CD4-positive, alpha-beta T cell (primary cell): ENCODE results near the gene PDGFRB. TPM values are rescaled to one million over a fixed set of nuclear protein-coding genes. Genes with fewer than 3 reads are reported as not detected.

Experiments used
- ATAC-seq: fragments of 200-7000 bp; cut with Tn5 transposase; one replicate; pipeline ENCODE4 v1.10.0; 2022; ENCODE audit warnings: mild to moderate bottlenecking; ENCODE audit not compliant: poor library complexity
- CTCF ChIA-PET: fragments of 350-600 bp; sonication (Branson Sonifier 250); formaldehyde crosslinking; loops from one replicate; lab custom pipeline; 2021; ENCODE audit warnings: antibody characterized with exemption, inconsistent platforms; lab: Charles Lee
- POLR2A ChIA-PET: fragments of 350-600 bp; sonication (Branson Sonifier 250); formaldehyde crosslinking; loops from one replicate; lab custom pipeline; 2021; ENCODE audit warnings: antibody characterized with exemption, inconsistent platforms; lab: Charles Lee
- DNase-seq, 14 experiments: peaks; one replicate each; pipeline ENCODE4 v3.0.0-alpha.2; 2013 to 2020; ENCODE audit warnings: mixed read lengths in 2 of 14
- H3K27ac ChIP-seq, 2 donors: one replicate each; pipeline versions ENCODE4 v1.5.1 to v1.7.0; 2013; ENCODE audit warnings: low read length in 2 of 2, low read depth in 1 of 2, mild to moderate bottlenecking in 1 of 2
- H3K27me3 ChIP-seq, 2 experiments: 1 replicate in 1 of 2; 2 replicates in 1 of 2; pipeline versions ENCODE4 v1.6.1 to v1.7.0; 2013; ENCODE audit warnings: low read length in 2 of 2, control low read depth in 1 of 2, mild to moderate bottlenecking in 1 of 2, moderate library complexity in 1 of 2; ENCODE audit not compliant: insufficient read depth in 2 of 2, control insufficient read depth in 1 of 2
- H3K36me3 ChIP-seq: one replicate; pipeline ENCODE4 v1.6.1; 2013; ENCODE audit warnings: low read length, control low read depth; ENCODE audit not compliant: insufficient read depth
- H3K4me1 ChIP-seq: one replicate; pipeline ENCODE4 v1.6.1; 2013; ENCODE audit warnings: low read length, control low read depth; ENCODE audit not compliant: insufficient read depth
- H3K4me3 ChIP-seq: one replicate; pipeline ENCODE4 v1.5.1; 2013; ENCODE audit warnings: mild to moderate bottlenecking, low read length, moderate library complexity
- H3K9me3 ChIP-seq, 2 experiments: 1 replicate in 1 of 2; 2 replicates in 1 of 2; pipeline versions ENCODE4 v1.6.1 to v1.7.0; 2013; ENCODE audit warnings: low read length in 2 of 2, mild to moderate bottlenecking in 2 of 2, control low read depth in 1 of 2, moderate library complexity in 1 of 2; ENCODE audit not compliant: control insufficient read depth in 1 of 2, insufficient read depth in 1 of 2
- H3K27ac Mint-ChIP-seq: one replicate; pipeline ENCODE4 v1.8.0; 2020; ENCODE audit warnings: mixed read lengths
- H3K27me3 Mint-ChIP-seq: one replicate; pipeline ENCODE4 v1.8.0; 2021; ENCODE audit warnings: mixed read lengths
- H3K36me3 Mint-ChIP-seq: one replicate; pipeline ENCODE4 v1.8.0; 2021; ENCODE audit warnings: low read depth, mixed read lengths
- H3K4me1 Mint-ChIP-seq: one replicate; pipeline ENCODE4 v1.8.0; 2021; ENCODE audit warnings: low read depth, mixed read lengths
- H3K4me3 Mint-ChIP-seq: one replicate; pipeline ENCODE4 v1.8.0; 2020; ENCODE audit warnings: mild to moderate bottlenecking, mixed read lengths
- H3K9me3 Mint-ChIP-seq: one replicate; pipeline ENCODE4 v1.8.0; 2020; ENCODE audit warnings: mixed read lengths
- intact Hi-C, 2 experiments: fragments of 100-400 bp; cut with DNase I in 1 of 2; cut with micrococcal nuclease in 1 of 2; formaldehyde crosslinking; loops; one replicate each; pipeline versions ENCODE4 v1.15.1 to v1.9.0; 2023 to 2025; cut with DNase I, micrococcal nuclease
- total RNA-seq, 174 experiments: library from RNA in 2 of 174; stranded (reverse) in 2 of 174; gene quantifications; one replicate each; pipeline ENCODE4 v1.2.3 and lab custom pipeline; 2021 to 2026
- TF ChIP-seq, protein P1 (sequence below): fragments of 200-600 bp; IDR thresholded peaks from one replicate; pipeline ENCODE4 v1.8.0; 2022; ENCODE audit warnings: antibody characterized with exemption, mild to moderate bottlenecking

The PDGFRB gene
- total RNA-seq, 2 experiments from 2014 or later = not detected

DNA sequence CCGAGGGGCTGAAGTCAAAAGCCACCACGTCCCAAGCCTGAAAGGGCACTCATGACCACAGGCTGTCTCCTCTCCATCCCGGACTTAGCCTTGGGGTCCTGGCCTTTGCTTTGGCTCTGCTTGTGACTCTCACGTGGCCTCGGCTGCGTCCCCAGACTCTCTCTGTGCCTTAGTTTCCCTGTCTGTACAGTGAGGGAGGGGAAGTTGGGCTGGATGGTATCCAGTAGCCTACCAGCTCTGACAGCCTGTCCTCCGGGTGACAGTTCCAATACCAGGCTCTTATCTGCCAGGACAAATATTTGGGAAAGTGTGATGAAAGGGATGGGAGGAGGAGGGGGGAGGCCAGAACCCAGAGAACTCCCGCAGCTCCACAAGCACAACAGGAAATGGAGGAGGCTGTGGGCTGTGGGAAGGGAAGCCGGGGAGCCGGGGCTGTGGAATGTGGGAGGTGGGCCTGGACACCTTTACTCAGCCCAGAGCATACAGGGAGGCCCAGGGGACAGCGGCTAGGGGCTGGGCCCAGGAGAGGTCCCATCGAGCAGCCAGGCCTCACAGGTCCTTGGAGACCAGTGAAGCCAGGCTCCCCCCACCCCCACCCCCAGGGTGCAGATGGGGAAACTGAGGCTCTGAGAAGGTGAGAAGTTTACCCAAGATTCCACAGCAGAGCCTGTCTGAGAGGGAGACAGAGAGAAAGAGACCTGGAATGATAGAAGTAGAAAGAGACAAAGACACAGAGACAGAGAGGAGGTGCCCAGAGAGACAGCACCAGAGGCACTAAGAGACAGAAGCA is 18.3 kb downstream of the PDGFRB start:
- Histone ChIP-seq H3K4me1 (no peaks in the 10 kb centered on the region), H3K27ac (no peak overlapping the region), H3K4me3 (no peak overlapping the region), H3K9me3 (no peaks in the 10 kb centered on the region), H3K36me3 (no peaks in the 10 kb centered on the region), H3K27me3 (no peaks in the 10 kb centered on the region)
- ATAC-seq = no peak
- intact Hi-C loops = no loop called here
- Mint-ChIP-seq H3K36me3 (no peaks in the 10 kb centered on the region), H3K4me3 (no peak overlapping the region), H3K4me1 (no peaks in the 10 kb centered on the region), H3K27ac (no peak overlapping the region), H3K9me3 (no peaks in the 10 kb centered on the region), H3K27me3 (no peaks in the 10 kb centered on the region)
- ChIA-PET POLR2A (no interaction called here), CTCF (no interaction called here)
- no peak for DNase-seq
- TF ChIP-seq, protein P1, sequence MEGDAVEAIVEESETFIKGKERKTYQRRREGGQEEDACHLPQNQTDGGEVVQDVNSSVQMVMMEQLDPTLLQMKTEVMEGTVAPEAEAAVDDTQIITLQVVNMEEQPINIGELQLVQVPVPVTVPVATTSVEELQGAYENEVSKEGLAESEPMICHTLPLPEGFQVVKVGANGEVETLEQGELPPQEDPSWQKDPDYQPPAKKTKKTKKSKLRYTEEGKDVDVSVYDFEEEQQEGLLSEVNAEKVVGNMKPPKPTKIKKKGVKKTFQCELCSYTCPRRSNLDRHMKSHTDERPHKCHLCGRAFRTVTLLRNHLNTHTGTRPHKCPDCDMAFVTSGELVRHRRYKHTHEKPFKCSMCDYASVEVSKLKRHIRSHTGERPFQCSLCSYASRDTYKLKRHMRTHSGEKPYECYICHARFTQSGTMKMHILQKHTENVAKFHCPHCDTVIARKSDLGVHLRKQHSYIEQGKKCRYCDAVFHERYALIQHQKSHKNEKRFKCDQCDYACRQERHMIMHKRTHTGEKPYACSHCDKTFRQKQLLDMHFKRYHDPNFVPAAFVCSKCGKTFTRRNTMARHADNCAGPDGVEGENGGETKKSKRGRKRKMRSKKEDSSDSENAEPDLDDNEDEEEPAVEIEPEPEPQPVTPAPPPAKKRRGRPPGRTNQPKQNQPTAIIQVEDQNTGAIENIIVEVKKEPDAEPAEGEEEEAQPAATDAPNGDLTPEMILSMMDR = no peak

DNA sequence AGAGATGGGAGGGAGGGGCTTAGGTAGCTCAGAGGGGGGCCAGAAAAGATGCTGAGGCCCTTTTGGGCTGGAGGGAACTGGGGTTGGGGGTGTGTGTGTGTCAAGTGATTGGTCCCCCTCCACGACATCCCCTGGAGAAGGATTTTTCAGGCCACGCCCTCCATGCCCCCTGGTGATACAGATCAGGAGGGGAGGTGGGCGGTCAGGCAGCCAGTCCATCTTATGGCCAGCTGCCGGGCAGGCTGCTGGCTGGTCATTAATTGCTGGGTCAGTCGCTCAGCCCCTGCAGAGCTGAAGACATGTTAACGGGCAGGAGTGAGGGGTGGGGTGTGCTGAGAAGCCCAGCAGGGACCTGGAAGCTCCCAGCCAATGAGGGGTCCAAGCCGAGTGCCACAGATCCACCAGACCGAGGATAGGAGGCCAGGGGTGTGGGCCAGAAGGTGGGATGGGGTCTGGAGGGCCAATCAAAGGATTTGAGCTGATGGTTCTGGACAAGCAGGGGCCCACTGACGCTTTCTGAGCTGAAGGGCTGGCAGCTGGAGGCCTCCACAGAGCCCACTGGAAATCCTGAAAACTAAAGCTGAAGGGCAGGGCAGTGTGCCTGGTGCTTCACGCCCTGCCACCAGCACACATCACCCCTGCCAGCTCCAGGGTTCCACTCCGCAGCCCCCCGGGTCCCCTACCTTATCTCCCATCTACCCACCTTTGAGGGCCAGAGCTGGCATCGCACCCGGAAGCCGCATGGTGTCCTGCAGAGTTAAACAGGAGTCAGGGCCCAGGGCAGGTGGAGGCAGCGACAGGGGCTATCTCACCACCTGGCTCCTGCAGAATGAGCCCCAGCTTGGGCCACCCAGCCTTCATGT is 19.1 kb downstream of the PDGFRB start:
- Mint-ChIP-seq H3K4me1 (no peaks in the 10 kb centered on the region), H3K4me3 (no peak overlapping the region), H3K27me3 (no peaks in the 10 kb centered on the region), H3K27ac (no peak overlapping the region), H3K36me3 (no peaks in the 10 kb centered on the region), H3K9me3 (no peaks in the 10 kb centered on the region)
- CTCF ChIA-PET = no interaction called here
- TF ChIP-seq, protein P1 = no peak
- intact Hi-C loops = no loop called here
- Histone ChIP-seq H3K4me1 (no peaks in the 10 kb centered on the region), H3K36me3 (no peaks in the 10 kb centered on the region), H3K4me3 (no peak overlapping the region), H3K9me3 (no peaks in the 10 kb centered on the region), H3K27ac (no peak overlapping the region), H3K27me3 (no peaks in the 10 kb centered on the region)
- ATAC-seq (no peak), DNase-seq (no peak)
- POLR2A ChIA-PET = no interaction called here

DNA sequence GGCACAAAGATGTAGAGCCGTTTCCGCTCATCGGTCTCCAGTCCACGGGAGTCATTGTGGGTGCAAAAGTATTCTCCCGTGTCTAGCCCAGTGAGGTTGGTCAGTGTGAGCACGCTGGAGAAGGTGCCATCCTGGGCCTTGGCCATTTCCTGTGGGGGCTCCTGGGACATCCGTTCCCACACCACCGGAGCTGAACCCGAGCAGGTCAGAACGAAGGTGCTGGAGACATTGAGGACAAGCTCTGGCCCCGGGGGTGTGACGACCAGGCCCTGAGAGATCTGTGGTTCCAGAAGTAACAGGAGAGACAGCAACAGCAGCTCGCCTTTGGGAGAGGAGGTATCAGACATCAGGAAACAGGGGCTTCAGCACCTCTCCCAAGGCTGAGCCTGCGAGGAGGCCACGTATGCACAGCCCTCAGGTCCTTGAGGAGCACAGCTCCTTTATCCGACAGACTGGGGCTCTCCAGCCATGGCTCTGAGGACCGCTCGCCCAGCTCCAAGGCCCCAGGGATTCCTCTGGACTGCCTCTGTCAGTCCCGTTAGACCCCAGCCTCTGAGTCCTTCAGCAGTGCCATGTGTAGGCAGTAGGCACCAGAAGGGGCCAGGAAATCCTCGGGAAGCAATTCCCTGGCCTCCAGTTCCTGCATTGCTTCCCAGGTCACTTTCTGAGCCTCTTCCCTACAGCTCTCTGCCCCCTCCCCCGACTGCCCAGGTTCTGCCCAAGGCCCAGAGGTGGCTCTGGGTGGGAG is 19.9 kb downstream of the PDGFRB start:
- Histone ChIP-seq H3K36me3 (no peaks in the 10 kb centered on the region), H3K27ac (no peak overlapping the region), H3K27me3 (no peaks in the 10 kb centered on the region), H3K9me3 (no peaks in the 10 kb centered on the region), H3K4me3 (no peak overlapping the region), H3K4me1 (no peaks in the 10 kb centered on the region)
- intact Hi-C loops = no loop called here
- TF ChIP-seq, protein P1 = no peak
- DNase-seq (no peak), ATAC-seq (no peak)
- no peaks in the 10 kb centered on the region for H3K9me3 Mint-ChIP-seq
- H3K27ac Mint-ChIP-seq = no peak overlapping the region
- CTCF ChIA-PET = no interaction called here
- H3K27me3 Mint-ChIP-seq = no peaks in the 10 kb centered on the region
- H3K36me3 Mint-ChIP-seq = no peaks in the 10 kb centered on the region
- POLR2A ChIA-PET = no interaction called here
- no peak overlapping the region for H3K4me3 Mint-ChIP-seq
- no peaks in the 10 kb centered on the region for H3K4me1 Mint-ChIP-seq
